Measurements from ENCODE around the gene PPIF. TPM values are rescaled to one million over a fixed set of nuclear protein-coding genes. Genes with fewer than 3 reads are reported as not detected.
"Not testable (repeated sequence)": the region's sequence is repeated elsewhere in the genome, so short reads cannot be mapped to it uniquely, and the experiment has no call there.

The PPIF gene
- total RNA-seq, 1 donor from 2014 or later: 21.9 TPM

DNA sequence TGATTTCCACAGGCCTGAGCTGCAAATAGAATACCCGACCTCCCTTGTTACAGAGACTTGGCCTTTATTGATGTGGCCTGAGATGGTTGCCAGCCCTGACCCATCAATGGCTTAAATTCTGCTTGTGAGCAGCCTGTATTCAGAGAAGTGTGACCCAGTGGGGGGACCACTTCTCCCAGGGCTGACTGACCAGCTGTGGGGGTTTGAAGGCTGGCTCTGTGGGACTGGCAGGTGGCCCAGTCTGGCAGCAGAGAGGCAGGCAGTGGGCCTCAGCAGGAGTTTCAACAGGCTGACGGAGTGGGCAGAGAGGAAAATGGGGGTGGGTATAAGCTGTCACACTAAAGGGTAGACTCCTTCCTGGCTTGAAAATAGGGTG, 12.2 kb upstream of the PPIF start:
- peaks cover 4% of the 10 kb centered on the region for H3K27me3 Mint-ChIP-seq (ENCODE audit: unreplicated experiment)
- no peaks in the 10 kb centered on the region for H3K9me3 Mint-ChIP-seq (ENCODE audit: unreplicated experiment)
- TF ChIP-seq CTCF (IDR thresholded peaks at IDR 0.05; ENCODE audit: unreplicated experiment): no peak
- no peak overlapping the region for H3K4me3 Mint-ChIP-seq (ENCODE audit: unreplicated experiment)
- no peak overlapping the region for H3K27ac Mint-ChIP-seq (ENCODE audit: unreplicated experiment)
- H3K36me3 Mint-ChIP-seq (ENCODE audit: low read depth, unreplicated experiment): peaks cover 7% of the 10 kb centered on the region
- no peak for DNase-seq (ENCODE audit: low spot score)
- H3K4me1 Mint-ChIP-seq (ENCODE audit: unreplicated experiment): peaks cover 5% of the 10 kb centered on the region

GRCh38 chr10:79335470-79336235, 11.6 kb upstream of the PPIF start:
- peaks cover 7% of the 10 kb centered on the region for H3K36me3 Mint-ChIP-seq (ENCODE audit: low read depth, unreplicated experiment)
- H3K27me3 Mint-ChIP-seq (ENCODE audit: unreplicated experiment): peaks cover 4% of the 10 kb centered on the region
- H3K27ac Mint-ChIP-seq (ENCODE audit: unreplicated experiment): no peak overlapping the region
- H3K9me3 Mint-ChIP-seq (ENCODE audit: unreplicated experiment): no peaks in the 10 kb centered on the region
- H3K4me1 Mint-ChIP-seq (ENCODE audit: unreplicated experiment): peaks cover 5% of the 10 kb centered on the region
- no peak for DNase-seq (ENCODE audit: low spot score)
- no peak overlapping the region for H3K4me3 Mint-ChIP-seq (ENCODE audit: unreplicated experiment)
- no peak for TF ChIP-seq CTCF (IDR thresholded peaks at IDR 0.05; ENCODE audit: unreplicated experiment)

DNA sequence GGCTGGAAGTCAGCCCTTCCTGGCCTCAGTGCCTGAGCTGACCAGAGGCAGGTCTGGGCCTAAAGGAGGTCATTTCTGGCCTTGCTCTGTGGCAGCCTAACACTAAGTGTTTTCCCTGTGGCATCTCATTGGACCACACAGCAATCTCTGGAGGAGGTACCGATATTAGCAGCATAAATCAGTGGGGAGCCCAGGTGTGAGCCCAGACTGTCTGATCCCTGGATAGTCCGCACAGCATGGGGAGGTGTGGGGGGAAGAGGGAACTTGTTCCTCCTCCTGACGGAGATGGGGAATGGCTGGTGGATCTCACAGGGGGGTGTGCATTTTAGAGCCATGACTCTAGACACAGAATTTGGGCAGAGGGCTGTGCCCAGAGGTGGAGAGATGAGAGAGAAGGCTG, 11.0 kb upstream of the PPIF start:
- peaks cover 4% of the 10 kb centered on the region for H3K27me3 Mint-ChIP-seq (ENCODE audit: unreplicated experiment)
- H3K9me3 Mint-ChIP-seq (ENCODE audit: unreplicated experiment): no peaks in the 10 kb centered on the region
- no peak overlapping the region for H3K4me3 Mint-ChIP-seq (ENCODE audit: unreplicated experiment)
- H3K27ac Mint-ChIP-seq (ENCODE audit: unreplicated experiment): no peak overlapping the region
- TF ChIP-seq CTCF (IDR thresholded peaks at IDR 0.05; ENCODE audit: unreplicated experiment): no peak
- DNase-seq (ENCODE audit: low spot score): no peak
- H3K36me3 Mint-ChIP-seq (ENCODE audit: low read depth, unreplicated experiment): peaks cover 7% of the 10 kb centered on the region
- H3K4me1 Mint-ChIP-seq (ENCODE audit: unreplicated experiment): peaks cover 5% of the 10 kb centered on the region

DNA sequence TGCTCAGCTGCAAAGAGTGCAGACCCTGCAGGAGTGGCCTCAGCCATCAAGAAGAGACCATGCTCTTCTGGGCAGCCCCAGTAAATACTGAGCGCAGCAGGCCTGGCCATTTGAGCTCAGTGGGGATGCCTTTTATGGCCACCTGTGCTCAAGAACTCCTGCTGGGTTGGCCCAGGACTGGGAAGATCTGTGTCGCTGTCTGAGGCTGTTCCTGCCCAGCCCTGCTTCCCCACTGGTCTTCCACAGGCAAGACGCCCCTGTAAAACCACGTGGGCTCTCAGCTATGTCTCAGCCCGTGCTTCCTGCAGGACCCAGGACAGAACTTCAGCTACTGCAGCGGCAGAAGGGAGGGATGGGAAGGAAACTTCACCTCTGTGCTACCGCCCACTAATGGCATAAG, 10.5 kb upstream of the PPIF start:
- TF ChIP-seq CTCF (IDR thresholded peaks at IDR 0.05; ENCODE audit: unreplicated experiment): no peak
- no peak for DNase-seq (ENCODE audit: low spot score)
- peaks cover 7% of the 10 kb centered on the region for H3K36me3 Mint-ChIP-seq (ENCODE audit: low read depth, unreplicated experiment)
- H3K27ac Mint-ChIP-seq (ENCODE audit: unreplicated experiment): no peak overlapping the region
- no peaks in the 10 kb centered on the region for H3K9me3 Mint-ChIP-seq (ENCODE audit: unreplicated experiment)
- H3K4me3 Mint-ChIP-seq (ENCODE audit: unreplicated experiment): no peak overlapping the region
- H3K4me1 Mint-ChIP-seq (ENCODE audit: unreplicated experiment): peaks cover 5% of the 10 kb centered on the region
- peaks cover 4% of the 10 kb centered on the region for H3K27me3 Mint-ChIP-seq (ENCODE audit: unreplicated experiment)

DNA sequence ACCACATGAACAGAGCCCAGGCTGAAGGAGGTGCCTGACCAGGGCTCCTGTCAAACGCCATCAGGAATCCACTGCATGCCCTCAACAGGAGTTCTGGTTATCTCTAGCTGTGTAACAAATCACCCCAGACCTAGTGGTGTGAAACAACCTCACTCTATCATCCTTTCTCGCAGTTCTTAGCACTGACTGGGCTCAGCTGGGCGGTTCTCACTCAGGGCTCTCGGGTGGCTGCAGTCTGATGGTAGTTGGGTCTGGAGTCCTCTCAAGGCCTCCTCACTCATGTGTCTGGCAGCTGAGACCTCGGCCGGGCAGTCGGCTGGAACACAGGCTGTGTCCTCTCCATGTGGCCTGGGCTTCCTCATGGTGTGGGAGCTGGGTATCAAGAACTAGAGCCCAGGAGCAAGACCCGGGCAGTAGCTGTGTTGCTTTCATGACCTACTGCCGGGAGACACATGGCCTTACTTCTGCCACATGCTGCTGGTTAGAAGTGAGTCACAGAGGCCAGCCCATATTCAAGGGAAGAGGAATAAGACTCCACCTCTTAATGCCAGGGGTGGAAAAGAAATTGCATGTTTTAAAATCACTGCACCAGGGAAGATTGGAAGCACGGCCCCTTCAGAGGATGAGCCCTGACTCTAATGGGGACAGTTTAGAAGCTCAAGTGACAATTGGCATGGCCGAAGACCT, 9.3 kb upstream of the PPIF start:
- not testable (repeated sequence) for H3K36me3 Mint-ChIP-seq (ENCODE audit: low read depth, unreplicated experiment); H3K9me3 Mint-ChIP-seq (ENCODE audit: unreplicated experiment); H3K27me3 Mint-ChIP-seq (ENCODE audit: unreplicated experiment); H3K27ac Mint-ChIP-seq (ENCODE audit: unreplicated experiment); H3K4me1 Mint-ChIP-seq (ENCODE audit: unreplicated experiment); H3K4me3 Mint-ChIP-seq (ENCODE audit: unreplicated experiment); DNase-seq (ENCODE audit: low spot score)
